Liver (tissue), 9 donors: Measurements from ENCODE around the gene WRAP73. TPM values are rescaled to one million over a fixed set of nuclear protein-coding genes. Genes with fewer than 3 reads are reported as not detected.

Source experiments
- DNase-seq: peaks from one replicate; pipeline ENCODE4 v3.0.0-alpha.2; 2017; ENCODE audit warnings: low spot score
- H3K27ac ChIP-seq, 2 donors: one replicate each; pipeline ENCODE4 v1.7.0; 2013; ENCODE audit warnings: inconsistent platforms in 2 of 2, low read length in 2 of 2, control low read depth in 1 of 2, low read depth in 1 of 2, mild to moderate bottlenecking in 1 of 2
- H3K27me3 ChIP-seq, 4 donors: one replicate each; pipeline versions ENCODE4 v1.6.1 to v1.7.0; 2013; ENCODE audit warnings: low read length in 3 of 4, inconsistent platforms in 1 of 4, mild to moderate bottlenecking in 1 of 4, moderate library complexity in 1 of 4; ENCODE audit not compliant: control insufficient read depth in 4 of 4, insufficient read depth in 4 of 4
- H3K36me3 ChIP-seq, 4 donors: one replicate each; pipeline versions ENCODE4 v1.6.1 to v1.7.0; 2013; ENCODE audit warnings: low read length in 3 of 4, mild to moderate bottlenecking in 3 of 4, low read depth in 1 of 4, moderate library complexity in 1 of 4; ENCODE audit not compliant: control insufficient read depth in 4 of 4, insufficient read depth in 3 of 4
- H3K4me1 ChIP-seq, 4 donors: one replicate each; pipeline versions ENCODE4 v1.6.1 to v1.7.0; 2013; ENCODE audit warnings: low read length in 3 of 4, mild to moderate bottlenecking in 3 of 4, moderate library complexity in 1 of 4; ENCODE audit not compliant: control insufficient read depth in 4 of 4, insufficient read depth in 4 of 4
- H3K4me3 ChIP-seq, 3 donors: one replicate each; pipeline versions ENCODE4 v1.6.1 to v1.7.0; 2013; ENCODE audit warnings: low read length in 3 of 3, control low read depth in 1 of 3, low read depth in 1 of 3, mild to moderate bottlenecking in 1 of 3
- H3K9ac ChIP-seq, 2 donors: one replicate each; pipeline ENCODE4 v1.7.0; 2013; ENCODE audit warnings: low read length in 2 of 2, mild to moderate bottlenecking in 2 of 2, moderate library complexity in 2 of 2, control low read depth in 1 of 2, low read depth in 1 of 2
- H3K9me3 ChIP-seq, 4 donors: one replicate each; pipeline versions ENCODE4 v1.6.1 to v1.7.0; 2013; ENCODE audit warnings: low read length in 3 of 4; ENCODE audit not compliant: control insufficient read depth in 4 of 4
- EGR1 ChIP-seq, 2 donors: IDR thresholded peaks; 2 replicates each; pipeline ENCODE4 v1.6.1; 2016 to 2018; ENCODE audit warnings: antibody characterized with exemption in 2 of 2, low read depth in 2 of 2
- FOXA1 ChIP-seq: IDR thresholded peaks from 2 replicates; pipeline ENCODE4 v1.6.1; 2016; ENCODE audit warnings: antibody characterized with exemption
- FOXA2 ChIP-seq: IDR thresholded peaks from 2 replicates; pipeline ENCODE4 v1.6.1; 2016; ENCODE audit warnings: antibody characterized with exemption
- GABPA ChIP-seq, 2 donors: IDR thresholded peaks in 1 of 2; conservative IDR thresholded peaks in 1 of 2; 2 replicates each; pipeline ENCODE4 v1.6.1; 2016; ENCODE audit warnings: antibody characterized with exemption in 2 of 2, mild to moderate bottlenecking in 1 of 2, moderate library complexity in 1 of 2
- HNF4A ChIP-seq, 2 donors: conservative IDR thresholded peaks; 2 replicates each; pipeline ENCODE4 v1.6.1; 2016; ENCODE audit warnings: antibody characterized with exemption in 2 of 2, mild to moderate bottlenecking in 2 of 2
- HNF4G ChIP-seq: IDR thresholded peaks from 2 replicates; pipeline ENCODE4 v1.6.1; 2016; ENCODE audit warnings: antibody characterized with exemption
- JUND ChIP-seq, 2 donors: IDR thresholded peaks; 2 replicates each; pipeline ENCODE4 v1.6.1; 2016; ENCODE audit warnings: antibody characterized with exemption in 2 of 2
- RAD21 ChIP-seq, 2 donors: IDR thresholded peaks; 2 replicates each; pipeline ENCODE4 v1.6.1; 2016; ENCODE audit warnings: antibody characterized with exemption in 2 of 2, mild to moderate bottlenecking in 2 of 2
- RXRA ChIP-seq, 2 donors: IDR thresholded peaks; 2 replicates each; pipeline ENCODE4 v1.6.1; 2017 to 2018; ENCODE audit warnings: antibody characterized with exemption in 2 of 2, mild to moderate bottlenecking in 1 of 2
- SP1 ChIP-seq: IDR thresholded peaks from 2 replicates; pipeline ENCODE4 v1.6.1; 2018; ENCODE audit warnings: antibody characterized with exemption, mild to moderate bottlenecking
- TAF1 ChIP-seq: conservative IDR thresholded peaks from 2 replicates; pipeline ENCODE4 v1.6.1; 2016; ENCODE audit warnings: antibody characterized with exemption, mild to moderate bottlenecking
- YY1 ChIP-seq: IDR thresholded peaks from 2 replicates; pipeline ENCODE4 v1.6.1; 2016; ENCODE audit warnings: antibody characterized with exemption, mild to moderate bottlenecking
- WGBS: extraction: QIAGEN DNeasy Blood & Tissue Kit; methylation state at CpG from one replicate; pipeline ENCODE4 v1.1.7; 2013; 5-methylcytosine and 5-hydroxymethylcytosine counted together
- polyA plus RNA-seq, 2 donors: library from polyadenylated mRNA; stranded (reverse) in 1 of 2; unstranded in 1 of 2; fragments of 200-250 nt in 1 of 2; fragments of >200 nt in 1 of 2; fragmentation: Nextera tagmentation in 1 of 2; extraction: Ambion mirVana in 1 of 2; gene quantifications; one replicate each; pipeline versions ENCODE4 v1.2.1 to v1.2.3, GENCODE V29; 2013 to 2015
- total RNA-seq, 2 donors: library from RNA; depleted of rRNA; stranded (reverse); fragments of >200 nt; gene quantifications; one replicate each; pipeline ENCODE4 v1.2.3, GENCODE V29; 2014
- TF ChIP-seq, protein P1 (sequence below): fragments of 150-350 bp; IDR thresholded peaks from 2 replicates; pipeline ENCODE4 v1.5.1; 2017; ENCODE audit warnings: improper control_type of control experiment, low read depth, low read length; ENCODE audit not compliant: missing input control
- TF ChIP-seq, protein P2 (sequence below): IDR thresholded peaks from 2 replicates; pipeline ENCODE4 v1.6.1; 2016; ENCODE audit warnings: antibody characterized with exemption, mild to moderate bottlenecking
- TF ChIP-seq, protein P3 (sequence below): IDR thresholded peaks from 2 replicates; pipeline ENCODE4 v1.6.1; 2016; ENCODE audit warnings: antibody characterized with exemption
- TF ChIP-seq, protein P4 (sequence below): IDR thresholded peaks from 2 replicates; pipeline ENCODE4 v1.6.1; 2016; ENCODE audit warnings: antibody characterized with exemption
- donor health status: healthy.
- donor health status: healthy.
- donor health status: healthy.
- donor health status: healthy.
- donor health status: healthy.

The WRAP73 gene
- total and polyA plus RNA-seq, 4 donors = 7.6 to 14.6 (median 10.0) TPM

DNA sequence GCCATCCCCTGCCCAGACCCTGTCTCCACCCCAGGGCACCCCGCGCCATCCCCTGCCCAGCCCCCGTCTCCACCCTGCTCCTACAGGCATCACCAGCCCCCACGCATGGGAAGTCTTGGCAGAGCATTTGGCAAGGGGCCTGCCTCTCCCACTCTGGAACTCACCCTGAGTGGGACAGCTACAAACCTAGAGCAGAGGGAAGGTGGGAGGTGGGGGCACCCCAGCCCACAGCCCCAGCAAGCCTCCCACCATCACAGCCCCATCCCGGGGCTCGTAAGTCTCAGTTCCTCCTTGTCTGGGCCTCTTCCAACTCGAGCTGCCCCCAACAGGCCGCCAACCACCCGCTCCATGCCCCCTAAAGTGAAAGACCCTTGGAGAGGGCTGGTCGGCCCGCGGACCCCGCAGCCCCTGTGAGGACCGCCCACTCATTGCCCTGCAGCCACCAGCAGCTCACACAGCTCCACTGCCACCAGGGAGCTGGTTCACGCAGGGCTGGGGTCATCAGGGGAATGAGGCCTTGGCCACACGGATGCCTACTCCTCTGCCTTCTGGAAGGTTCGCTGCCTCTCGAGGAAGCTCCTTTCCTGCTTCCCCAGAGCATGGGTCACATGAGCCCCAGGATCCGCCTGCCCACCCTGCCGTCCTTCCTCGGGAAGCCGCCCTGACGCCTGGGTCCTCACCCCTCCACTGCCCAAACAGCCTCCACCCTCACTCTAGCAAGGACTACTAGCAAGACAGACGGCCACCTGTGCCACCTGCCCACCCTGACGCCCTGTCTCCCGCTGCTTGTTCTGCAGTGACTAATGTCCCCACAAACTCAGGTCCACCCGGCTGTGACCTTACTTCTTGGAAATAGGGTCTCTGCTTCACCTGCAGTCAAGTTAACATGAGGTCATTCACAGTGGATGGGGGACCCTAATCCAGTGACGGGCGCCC lies 53.0 kb downstream of the WRAP73 start (continued):
- TF ChIP-seq, protein P1, sequence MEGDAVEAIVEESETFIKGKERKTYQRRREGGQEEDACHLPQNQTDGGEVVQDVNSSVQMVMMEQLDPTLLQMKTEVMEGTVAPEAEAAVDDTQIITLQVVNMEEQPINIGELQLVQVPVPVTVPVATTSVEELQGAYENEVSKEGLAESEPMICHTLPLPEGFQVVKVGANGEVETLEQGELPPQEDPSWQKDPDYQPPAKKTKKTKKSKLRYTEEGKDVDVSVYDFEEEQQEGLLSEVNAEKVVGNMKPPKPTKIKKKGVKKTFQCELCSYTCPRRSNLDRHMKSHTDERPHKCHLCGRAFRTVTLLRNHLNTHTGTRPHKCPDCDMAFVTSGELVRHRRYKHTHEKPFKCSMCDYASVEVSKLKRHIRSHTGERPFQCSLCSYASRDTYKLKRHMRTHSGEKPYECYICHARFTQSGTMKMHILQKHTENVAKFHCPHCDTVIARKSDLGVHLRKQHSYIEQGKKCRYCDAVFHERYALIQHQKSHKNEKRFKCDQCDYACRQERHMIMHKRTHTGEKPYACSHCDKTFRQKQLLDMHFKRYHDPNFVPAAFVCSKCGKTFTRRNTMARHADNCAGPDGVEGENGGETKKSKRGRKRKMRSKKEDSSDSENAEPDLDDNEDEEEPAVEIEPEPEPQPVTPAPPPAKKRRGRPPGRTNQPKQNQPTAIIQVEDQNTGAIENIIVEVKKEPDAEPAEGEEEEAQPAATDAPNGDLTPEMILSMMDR = no peak
- no peak for TF ChIP-seq RAD21 (IDR thresholded peaks at IDR 0.05)
- TF ChIP-seq HNF4G = no peak

DNA sequence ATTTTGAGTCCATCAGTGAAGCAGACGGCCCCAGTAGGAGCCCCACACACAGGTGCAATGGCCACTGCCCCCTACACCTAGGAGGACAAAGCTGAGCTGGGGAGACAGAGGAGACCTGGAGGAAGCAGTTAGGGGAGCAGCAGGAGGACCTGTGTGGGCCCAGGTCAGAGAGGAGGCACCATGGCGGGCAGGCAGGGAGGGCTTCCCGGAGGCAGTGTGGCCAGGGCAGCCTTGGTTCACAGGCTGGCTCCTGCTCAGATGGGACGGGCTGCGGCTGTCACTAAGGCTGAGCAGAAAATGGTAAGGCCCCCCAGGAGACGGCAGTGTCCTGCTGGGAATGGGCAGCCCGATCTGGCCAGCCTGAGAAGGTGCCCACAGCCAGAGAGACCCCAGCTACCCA lies 54.0 kb downstream of the WRAP73 start:
- no peak overlapping the region for H3K4me3 ChIP-seq
- DNase-seq = no peak
- H3K9me3 ChIP-seq = no peaks in the 10 kb centered on the region
- TF ChIP-seq, protein P2, sequence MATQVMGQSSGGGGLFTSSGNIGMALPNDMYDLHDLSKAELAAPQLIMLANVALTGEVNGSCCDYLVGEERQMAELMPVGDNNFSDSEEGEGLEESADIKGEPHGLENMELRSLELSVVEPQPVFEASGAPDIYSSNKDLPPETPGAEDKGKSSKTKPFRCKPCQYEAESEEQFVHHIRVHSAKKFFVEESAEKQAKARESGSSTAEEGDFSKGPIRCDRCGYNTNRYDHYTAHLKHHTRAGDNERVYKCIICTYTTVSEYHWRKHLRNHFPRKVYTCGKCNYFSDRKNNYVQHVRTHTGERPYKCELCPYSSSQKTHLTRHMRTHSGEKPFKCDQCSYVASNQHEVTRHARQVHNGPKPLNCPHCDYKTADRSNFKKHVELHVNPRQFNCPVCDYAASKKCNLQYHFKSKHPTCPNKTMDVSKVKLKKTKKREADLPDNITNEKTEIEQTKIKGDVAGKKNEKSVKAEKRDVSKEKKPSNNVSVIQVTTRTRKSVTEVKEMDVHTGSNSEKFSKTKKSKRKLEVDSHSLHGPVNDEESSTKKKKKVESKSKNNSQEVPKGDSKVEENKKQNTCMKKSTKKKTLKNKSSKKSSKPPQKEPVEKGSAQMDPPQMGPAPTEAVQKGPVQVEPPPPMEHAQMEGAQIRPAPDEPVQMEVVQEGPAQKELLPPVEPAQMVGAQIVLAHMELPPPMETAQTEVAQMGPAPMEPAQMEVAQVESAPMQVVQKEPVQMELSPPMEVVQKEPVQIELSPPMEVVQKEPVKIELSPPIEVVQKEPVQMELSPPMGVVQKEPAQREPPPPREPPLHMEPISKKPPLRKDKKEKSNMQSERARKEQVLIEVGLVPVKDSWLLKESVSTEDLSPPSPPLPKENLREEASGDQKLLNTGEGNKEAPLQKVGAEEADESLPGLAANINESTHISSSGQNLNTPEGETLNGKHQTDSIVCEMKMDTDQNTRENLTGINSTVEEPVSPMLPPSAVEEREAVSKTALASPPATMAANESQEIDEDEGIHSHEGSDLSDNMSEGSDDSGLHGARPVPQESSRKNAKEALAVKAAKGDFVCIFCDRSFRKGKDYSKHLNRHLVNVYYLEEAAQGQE = no peak
- no peak for TF ChIP-seq EGR1 (IDR thresholded peaks at IDR 0.05; ENCODE audit: low read depth in 2 of 2)
- no peak for TF ChIP-seq SP1
- TF ChIP-seq FOXA1 = no peak
- no peak for TF ChIP-seq JUND (IDR thresholded peaks at IDR 0.05)
- no peak for TF ChIP-seq HNF4A (conservative IDR thresholded peaks at IDR 0.05)
- TF ChIP-seq GABPA (IDR thresholded peaks at IDR 0.05 in 1 of 2, conservative IDR thresholded peaks at IDR 0.05 in 1 of 2) = no peak
- H3K27ac ChIP-seq = no peak overlapping the region
- H3K9ac ChIP-seq = no peak overlapping the region
- no peaks in the 10 kb centered on the region for H3K36me3 ChIP-seq
- WGBS = 88% methylated on average over 7 of the region's 7 CpGs
- peaks cover 0 to 7% (median 0%) of the 10 kb centered on the region in 4 donors for H3K4me1 ChIP-seq
- H3K27me3 ChIP-seq = no peaks in the 10 kb centered on the region

DNA sequence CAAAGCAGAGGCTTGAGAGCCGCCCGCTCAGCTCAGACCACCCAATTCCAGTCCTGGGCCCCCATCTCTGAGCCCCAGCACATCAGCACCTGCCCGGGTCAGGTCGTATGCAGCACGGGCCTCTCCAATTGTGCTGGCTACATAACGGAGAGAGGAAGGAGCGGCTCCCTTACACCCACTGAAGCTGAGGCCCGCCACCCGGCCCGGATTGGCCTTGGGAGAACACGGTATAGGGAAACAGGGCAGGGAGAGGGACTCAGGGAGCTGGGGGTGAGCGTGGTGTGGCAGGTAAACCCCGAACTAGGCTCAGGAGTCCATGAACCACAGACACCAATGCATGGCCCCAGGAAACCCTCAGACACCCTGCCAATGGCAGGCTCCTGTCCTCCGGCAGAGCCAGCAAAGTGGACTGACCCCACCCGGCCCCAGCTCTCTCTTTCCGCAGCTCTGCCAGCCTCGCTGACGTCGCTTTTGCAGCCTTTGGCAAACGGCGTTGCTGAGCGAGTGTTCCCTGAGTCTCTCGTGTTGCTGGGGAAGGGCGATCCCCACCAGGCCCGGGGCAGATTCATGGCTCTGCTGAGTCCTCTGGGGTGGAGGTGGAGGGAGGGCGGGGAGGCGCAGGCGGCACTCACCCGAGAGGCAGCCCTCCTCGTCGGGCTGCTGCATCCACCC lies 55.1 kb downstream of the WRAP73 start:
- Histone ChIP-seq H3K4me1 (peaks cover 0 to 7% (median 0%) of the 10 kb centered on the region in 4 donors), H3K9me3 (no peaks in the 10 kb centered on the region), H3K27me3 (no peaks in the 10 kb centered on the region), H3K36me3 (no peaks in the 10 kb centered on the region), H3K9ac (no peak overlapping the region), H3K4me3 (no peak overlapping the region), H3K27ac (no peak overlapping the region)
- 82% methylated on average over 31 of the region's 31 CpGs for WGBS
- DNase-seq = no peak
- TF ChIP-seq, protein P3, sequence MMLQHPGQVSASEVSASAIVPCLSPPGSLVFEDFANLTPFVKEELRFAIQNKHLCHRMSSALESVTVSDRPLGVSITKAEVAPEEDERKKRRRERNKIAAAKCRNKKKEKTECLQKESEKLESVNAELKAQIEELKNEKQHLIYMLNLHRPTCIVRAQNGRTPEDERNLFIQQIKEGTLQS = no peak
- TF ChIP-seq SP1 = no peak
- no peak for TF ChIP-seq FOXA2
- TF ChIP-seq FOXA1 = no peak
- TF ChIP-seq, protein P2 = no peak
- TF ChIP-seq YY1 = no peak
- no peak for TF ChIP-seq JUND (IDR thresholded peaks at IDR 0.05)
- no peak for TF ChIP-seq RAD21 (IDR thresholded peaks at IDR 0.05)
- no peak for TF ChIP-seq EGR1 (IDR thresholded peaks at IDR 0.05; ENCODE audit: low read depth in 2 of 2)
- TF ChIP-seq, protein P4, sequence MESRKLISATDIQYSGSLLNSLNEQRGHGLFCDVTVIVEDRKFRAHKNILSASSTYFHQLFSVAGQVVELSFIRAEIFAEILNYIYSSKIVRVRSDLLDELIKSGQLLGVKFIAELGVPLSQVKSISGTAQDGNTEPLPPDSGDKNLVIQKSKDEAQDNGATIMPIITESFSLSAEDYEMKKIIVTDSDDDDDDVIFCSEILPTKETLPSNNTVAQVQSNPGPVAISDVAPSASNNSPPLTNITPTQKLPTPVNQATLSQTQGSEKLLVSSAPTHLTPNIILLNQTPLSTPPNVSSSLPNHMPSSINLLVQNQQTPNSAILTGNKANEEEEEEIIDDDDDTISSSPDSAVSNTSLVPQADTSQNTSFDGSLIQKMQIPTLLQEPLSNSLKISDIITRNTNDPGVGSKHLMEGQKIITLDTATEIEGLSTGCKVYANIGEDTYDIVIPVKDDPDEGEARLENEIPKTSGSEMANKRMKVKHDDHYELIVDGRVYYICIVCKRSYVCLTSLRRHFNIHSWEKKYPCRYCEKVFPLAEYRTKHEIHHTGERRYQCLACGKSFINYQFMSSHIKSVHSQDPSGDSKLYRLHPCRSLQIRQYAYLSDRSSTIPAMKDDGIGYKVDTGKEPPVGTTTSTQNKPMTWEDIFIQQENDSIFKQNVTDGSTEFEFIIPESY = no peak
- no peak for TF ChIP-seq RXRA (IDR thresholded peaks at IDR 0.05)
- no peak for TF ChIP-seq HNF4G
- TF ChIP-seq HNF4A (conservative IDR thresholded peaks at IDR 0.05) = no peak
- no peak for TF ChIP-seq TAF1
